ENCODE data around the gene CBX2.

The CBX2 gene

DNA sequence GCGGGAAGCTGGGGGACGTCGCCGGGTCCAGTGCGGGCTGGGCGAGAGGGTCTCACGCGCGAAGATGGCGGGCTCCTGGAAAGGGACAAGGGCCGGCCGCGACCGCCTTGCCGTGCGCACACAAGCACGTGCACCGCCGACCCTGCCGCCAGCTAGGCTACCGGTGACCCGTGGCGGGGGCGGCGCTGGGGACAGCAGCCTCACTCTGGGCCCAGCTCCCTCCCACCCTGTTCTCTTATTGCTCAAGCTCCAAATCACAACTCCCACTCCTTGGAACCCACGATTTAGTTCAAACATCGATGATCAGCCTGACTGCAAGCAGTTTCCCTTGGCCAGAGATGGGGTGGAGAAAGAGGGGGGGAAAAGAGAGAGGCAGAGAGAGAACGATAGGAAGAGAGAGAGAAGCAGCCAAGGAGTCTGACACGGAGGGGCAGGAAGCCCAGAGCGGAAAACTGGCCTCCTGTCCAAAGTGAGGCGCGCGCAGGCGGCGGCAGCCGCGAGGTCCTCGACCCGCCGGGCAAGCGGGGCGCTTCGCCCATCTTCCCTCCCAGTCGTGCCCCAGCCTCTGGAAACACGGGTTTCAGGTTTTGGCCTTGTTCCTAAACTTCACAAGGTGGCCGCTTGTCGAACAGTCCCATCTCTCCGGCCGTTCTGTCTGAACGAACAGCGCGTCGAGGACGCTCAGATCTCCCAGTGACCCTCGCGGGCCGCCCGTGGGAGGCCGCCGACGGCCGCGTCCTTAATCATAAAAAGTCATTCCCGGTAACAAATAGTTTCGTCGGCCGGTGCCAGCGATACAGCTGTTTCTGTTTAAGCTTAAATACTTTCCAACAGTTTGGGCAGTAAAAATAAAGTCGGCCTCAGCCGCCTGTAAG lies 20.6 kb downstream of the CBX2 start:
- TF ChIP-seq, protein P1, sequence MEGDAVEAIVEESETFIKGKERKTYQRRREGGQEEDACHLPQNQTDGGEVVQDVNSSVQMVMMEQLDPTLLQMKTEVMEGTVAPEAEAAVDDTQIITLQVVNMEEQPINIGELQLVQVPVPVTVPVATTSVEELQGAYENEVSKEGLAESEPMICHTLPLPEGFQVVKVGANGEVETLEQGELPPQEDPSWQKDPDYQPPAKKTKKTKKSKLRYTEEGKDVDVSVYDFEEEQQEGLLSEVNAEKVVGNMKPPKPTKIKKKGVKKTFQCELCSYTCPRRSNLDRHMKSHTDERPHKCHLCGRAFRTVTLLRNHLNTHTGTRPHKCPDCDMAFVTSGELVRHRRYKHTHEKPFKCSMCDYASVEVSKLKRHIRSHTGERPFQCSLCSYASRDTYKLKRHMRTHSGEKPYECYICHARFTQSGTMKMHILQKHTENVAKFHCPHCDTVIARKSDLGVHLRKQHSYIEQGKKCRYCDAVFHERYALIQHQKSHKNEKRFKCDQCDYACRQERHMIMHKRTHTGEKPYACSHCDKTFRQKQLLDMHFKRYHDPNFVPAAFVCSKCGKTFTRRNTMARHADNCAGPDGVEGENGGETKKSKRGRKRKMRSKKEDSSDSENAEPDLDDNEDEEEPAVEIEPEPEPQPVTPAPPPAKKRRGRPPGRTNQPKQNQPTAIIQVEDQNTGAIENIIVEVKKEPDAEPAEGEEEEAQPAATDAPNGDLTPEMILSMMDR (IDR thresholded peaks at IDR 0.05; ENCODE audit: insufficient read depth, low read depth, low read length, missing control alignments), result no peak
- H3K4me3 ChIP-seq (ENCODE audit: low read length), result peak overlapping the region; percentile 45
- DNase-seq (ENCODE audit: low read depth), result no peak

DNA sequence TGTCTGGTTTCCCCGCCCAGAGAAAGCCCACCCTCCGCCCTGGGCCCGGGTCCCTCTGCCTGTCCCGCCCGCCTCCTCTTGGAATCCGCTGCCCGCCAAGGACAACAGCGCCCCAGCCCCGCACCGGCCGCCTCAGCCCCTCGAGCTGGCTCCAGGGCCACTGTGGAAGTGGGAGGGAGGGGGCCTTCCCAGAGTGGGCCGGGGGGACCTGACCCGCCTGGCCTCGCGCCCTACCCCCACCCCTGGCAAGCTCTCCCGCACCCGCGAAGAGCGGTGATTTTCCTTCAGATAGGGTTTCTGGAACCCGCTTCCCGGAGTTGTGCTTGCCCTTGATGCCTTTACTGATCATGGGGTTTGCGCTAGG lies 21.2 kb downstream of the CBX2 start:
- no peak overlapping the region for H3K4me3 ChIP-seq (ENCODE audit: low read length)
- DNase-seq (ENCODE audit: low read depth), result no peak
- TF ChIP-seq, protein P1 (IDR thresholded peaks at IDR 0.05; ENCODE audit: insufficient read depth, low read depth, low read length, missing control alignments), result no peak

DNA sequence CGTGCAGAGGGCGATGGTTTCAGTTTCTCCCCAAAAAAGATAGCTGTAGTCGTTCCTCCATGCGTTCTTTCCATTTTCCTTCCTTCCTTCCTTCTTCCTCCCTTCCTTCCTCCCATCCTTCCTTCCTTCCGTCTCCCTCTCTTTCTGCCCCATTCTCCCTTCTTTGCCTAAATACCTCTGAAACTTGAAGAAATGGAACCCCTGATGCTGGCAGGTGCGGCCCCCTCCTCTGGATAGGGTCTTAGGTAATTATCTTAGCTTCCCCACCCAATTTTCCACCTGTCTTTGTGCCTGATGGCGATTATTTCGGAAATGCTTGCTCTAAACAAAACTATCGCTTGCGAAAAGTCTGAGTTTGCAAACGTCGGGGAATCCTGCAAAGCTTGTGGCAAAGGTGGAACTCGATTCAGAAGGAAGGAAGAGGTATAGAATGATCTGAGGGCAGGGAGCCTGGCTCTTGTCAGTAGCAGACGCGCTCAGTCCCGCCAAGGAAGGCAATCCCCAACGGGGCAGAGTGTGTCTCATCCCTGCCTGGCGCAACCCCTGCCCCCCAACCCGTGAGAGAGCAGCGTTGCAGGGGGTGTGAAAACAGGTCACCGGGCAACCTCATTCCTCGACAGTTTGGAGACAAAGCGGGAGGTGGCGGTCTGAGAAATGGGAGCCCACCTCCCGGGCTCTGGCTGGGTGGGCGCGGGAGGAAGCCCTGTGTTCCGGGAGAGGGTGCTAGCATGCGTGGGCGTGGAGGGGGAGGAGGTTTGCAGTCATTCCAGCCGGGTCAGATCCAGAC lies 21.8 kb downstream of the CBX2 start:
- TF ChIP-seq, protein P1 (IDR thresholded peaks at IDR 0.05; ENCODE audit: insufficient read depth, low read depth, low read length, missing control alignments), result no peak
- no peak overlapping the region for H3K4me3 ChIP-seq (ENCODE audit: low read length)
- DNase-seq (ENCODE audit: low read depth), result no peak

DNA sequence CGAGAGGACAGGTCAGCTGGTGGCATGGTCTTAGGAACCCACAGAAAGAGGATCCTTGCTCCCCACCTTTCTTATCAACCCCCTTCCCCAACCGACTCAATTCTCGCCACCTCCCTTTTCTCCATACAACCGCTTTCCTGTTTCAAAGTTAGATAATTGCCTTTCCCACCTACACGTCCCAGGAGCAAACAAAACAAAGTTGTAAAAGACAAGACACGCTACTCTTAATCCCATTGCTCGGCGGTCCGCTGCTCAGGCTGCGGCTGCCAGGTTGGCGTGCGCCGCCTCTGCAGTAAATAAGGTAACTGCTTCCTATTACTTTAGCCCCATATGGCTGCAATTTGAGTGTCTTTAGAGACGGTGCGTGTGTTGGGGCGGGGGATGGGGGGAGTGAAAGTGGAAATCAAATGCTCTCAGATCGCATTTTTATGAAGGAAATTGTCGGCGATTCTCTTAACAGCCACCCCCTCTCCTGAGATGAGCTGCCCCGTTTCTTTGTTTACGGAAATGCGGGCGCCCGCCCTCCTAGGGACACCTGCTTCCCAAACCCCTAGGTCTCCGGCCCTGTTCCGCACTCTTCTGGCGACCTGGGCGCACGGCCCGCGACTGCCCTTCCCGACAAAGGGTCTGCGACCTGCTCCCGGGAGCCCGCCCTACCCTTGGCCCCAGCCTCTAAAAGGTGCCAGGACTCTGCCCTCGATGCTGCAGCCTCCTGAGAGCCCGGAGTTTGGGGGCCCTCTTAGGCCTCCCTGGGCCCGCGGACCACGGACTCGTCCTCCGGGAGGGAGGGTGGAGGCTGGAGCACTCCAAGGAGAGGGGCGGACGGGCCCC lies 22.6 kb downstream of the CBX2 start:
- peak overlapping the region; percentile 26 for H3K4me3 ChIP-seq (ENCODE audit: low read length)
- TF ChIP-seq, protein P1 (IDR thresholded peaks at IDR 0.05; ENCODE audit: insufficient read depth, low read depth, low read length, missing control alignments), result no peak
- peak; percentile 63 for DNase-seq (ENCODE audit: low read depth)

DNA sequence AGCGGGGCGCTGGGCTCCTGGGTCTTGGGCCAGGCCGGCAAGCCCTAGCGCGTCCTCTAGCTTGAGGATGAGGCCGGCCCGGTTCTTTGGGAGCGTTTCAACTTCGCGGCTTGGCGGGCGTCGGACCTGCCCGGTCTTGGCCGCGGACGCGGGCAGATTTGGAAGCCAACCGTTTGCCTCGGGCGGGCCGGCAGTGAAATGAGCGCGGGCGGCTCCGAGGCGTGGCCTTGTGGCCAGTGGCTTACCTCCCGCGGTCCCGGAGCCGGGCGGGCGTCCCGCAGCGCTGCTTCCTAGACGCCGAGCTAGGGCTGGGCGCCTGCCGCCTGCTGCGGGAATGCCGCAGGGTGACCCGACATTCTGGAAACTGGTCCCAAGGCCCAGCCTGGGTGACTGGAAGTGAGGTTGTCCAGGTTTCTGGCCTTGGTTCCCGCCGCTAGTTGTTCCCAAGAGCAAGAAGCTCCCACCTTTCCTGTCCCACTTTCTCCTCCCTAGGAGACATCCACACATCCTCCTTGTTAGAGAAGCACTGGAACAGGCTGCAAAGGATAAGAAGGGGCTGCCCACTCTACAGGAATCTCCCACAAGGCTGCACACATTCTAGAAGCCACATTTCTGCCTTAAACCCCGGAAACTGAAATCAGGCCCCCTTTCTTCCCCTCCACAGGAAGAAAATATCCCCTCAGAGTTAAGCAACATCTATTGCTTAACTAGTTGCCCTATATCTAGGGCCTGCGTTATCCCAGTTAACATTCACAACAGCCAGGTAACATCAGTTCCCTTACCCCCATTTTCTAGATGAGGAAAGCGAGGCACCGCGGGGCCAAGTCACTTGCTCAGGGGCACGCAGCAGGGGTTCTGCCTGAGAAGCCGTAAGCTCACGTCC lies 23.4 kb downstream of the CBX2 start:
- no peak overlapping the region for H3K4me3 ChIP-seq (ENCODE audit: low read length)
- TF ChIP-seq, protein P1 (IDR thresholded peaks at IDR 0.05; ENCODE audit: insufficient read depth, low read depth, low read length, missing control alignments), result no peak
- peak; percentile 23 for DNase-seq (ENCODE audit: low read depth)
